Fibroblast of peridontal ligament (primary cell): Measurements from ENCODE around the gene MSI2.
A peak's percentile ranks its signal among the peaks of the same experiment; 100 is the strongest.
"Not testable (repeated sequence)": the region's sequence is repeated elsewhere in the genome, so short reads cannot be mapped to it uniquely, and the experiment has no call there.

Experiments used
- DNase-seq: peaks from one replicate; pipeline ENCODE4 v3.0.0-alpha.2; 2010; ENCODE audit errors: extremely low read depth

The MSI2 gene

GRCh38 chr17:57289613-57290012 lies 33.3 kb downstream of the MSI2 start:
- no peak for DNase-seq

GRCh38 chr17:57290981-57291380 lies 34.7 kb downstream of the MSI2 start:
- no peak for DNase-seq

- DNase-seq: no peak
Measured at GRCh38 chr17:57292091-57292490, 35.8 kb downstream of the MSI2 start.

- DNase-seq: no peak
Measured at GRCh38 chr17:57293077-57293476, 36.8 kb downstream of the MSI2 start.

- no peak for DNase-seq
Measured at GRCh38 chr17:57294101-57294500, 37.8 kb downstream of the MSI2 start.

- DNase-seq: no peak
Measured at GRCh38 chr17:57294629-57295501, 38.5 kb downstream of the MSI2 start.

- DNase-seq: peak; percentile 6
Measured at GRCh38 chr17:57295526-57296023, 39.3 kb downstream of the MSI2 start.

- DNase-seq: no peak
Measured at GRCh38 chr17:57296231-57296630, 39.9 kb downstream of the MSI2 start.

- DNase-seq: no peak
Measured at GRCh38 chr17:57299176-57299575, 42.9 kb downstream of the MSI2 start.

- not testable (repeated sequence) for DNase-seq
Measured at GRCh38 chr17:57300592-57300991, 44.3 kb downstream of the MSI2 start.

- no peak for DNase-seq
Measured at GRCh38 chr17:57302690-57303465, 46.6 kb downstream of the MSI2 start.

- no peak for DNase-seq
Measured at GRCh38 chr17:57305144-57305728, 48.9 kb downstream of the MSI2 start.

- DNase-seq: no peak
Measured at GRCh38 chr17:57305908-57306504, 49.7 kb downstream of the MSI2 start.

- no peak for DNase-seq
Measured at GRCh38 chr17:57308543-57309186, 52.3 kb downstream of the MSI2 start.

- DNase-seq: no peak
Measured at GRCh38 chr17:57309479-57309878, 53.2 kb downstream of the MSI2 start.

- no peak for DNase-seq
Measured at GRCh38 chr17:57311281-57312216, 55.2 kb downstream of the MSI2 start.

- no peak for DNase-seq
Measured at GRCh38 chr17:57312242-57312641, 55.9 kb downstream of the MSI2 start.

GRCh38 chr17:57313097-57313835 lies 56.9 kb downstream of the MSI2 start:
- DNase-seq: no peak
